Left renal cortex interstitium (tissue), 4 donors: ENCODE measurements around the gene NDRG4. TPM values are rescaled to one million over a fixed set of nuclear protein-coding genes. Genes with fewer than 3 reads are reported as not detected.

Experiments
- DNase-seq, 4 donors: peaks; one replicate each; pipeline ENCODE4 v3.0.0-alpha.2; 2013; ENCODE audit warnings: low read depth in 4 of 4, low spot score in 2 of 4, missing footprints in 1 of 4
- polyA plus RNA-seq, 4 donors: library from polyadenylated mRNA; unstranded; fragments of 120-200 nt; gene quantifications; one replicate each; pipeline ENCODE4 v1.2.1, GENCODE V29; 2013; ENCODE audit not compliant: insufficient read length in 4 of 4

The NDRG4 gene
- polyA plus RNA-seq, 4 donors: 9.0 to 12.9 (median 11.4) TPM

- DNase-seq: no peak
These were observed 6.0 kb upstream of the NDRG4 start for GRCh38 chr16:58493756-58494431.

DNA sequence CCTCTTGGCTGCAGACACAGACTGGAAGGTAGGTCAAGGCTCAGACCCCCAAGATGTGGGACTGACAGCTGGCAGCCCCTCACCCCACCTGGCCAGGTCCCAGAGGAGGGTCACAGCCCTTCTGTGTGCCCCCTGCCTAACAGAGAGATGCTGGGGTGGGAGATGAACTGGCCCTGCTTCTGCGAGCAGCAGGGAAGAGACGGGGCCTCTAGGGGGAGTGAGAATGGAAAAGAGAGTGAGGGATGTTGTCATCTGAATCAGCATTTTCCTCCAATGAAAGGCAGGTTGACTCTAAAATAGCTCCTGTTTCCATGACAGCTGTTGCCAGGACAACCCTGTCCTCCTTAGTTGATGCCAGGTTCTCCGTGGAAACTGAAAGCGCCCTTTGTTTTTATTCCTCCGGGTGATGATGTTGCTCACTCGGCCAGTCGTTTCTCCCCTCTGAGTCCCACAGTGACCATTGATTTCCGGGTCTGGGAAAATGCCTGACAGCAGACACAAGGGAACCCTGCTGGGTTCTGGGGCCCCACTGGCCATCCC lies 4.9 kb upstream of the NDRG4 start:
- DNase-seq: peak in 3 of 4 donors; percentile 64 to 89 (median 77)

GRCh38 chr16:58495521-58496331 lies 4.2 kb upstream of the NDRG4 start:
- DNase-seq: no peak

DNA sequence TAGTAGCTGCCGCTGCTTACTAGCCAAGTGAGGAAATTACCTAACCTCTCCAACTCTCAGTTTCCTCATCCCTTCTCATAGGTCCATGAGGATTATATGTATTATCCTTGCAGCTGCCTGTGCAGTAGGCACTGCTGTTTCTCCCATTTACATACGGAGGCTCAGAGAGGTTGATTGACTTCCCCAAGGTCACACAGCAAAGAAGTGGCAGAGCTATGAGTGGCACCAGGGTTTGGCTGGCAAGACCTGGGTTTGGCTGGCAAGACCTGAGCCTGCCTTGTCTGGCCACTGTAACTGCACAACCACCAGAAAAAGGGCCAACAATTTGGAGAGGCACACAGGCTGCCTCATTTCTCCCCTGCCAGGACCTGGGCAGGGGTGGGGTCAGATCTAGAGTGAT lies 2.5 kb upstream of the NDRG4 start:
- no peak for DNase-seq

GRCh38 chr16:58497935-58498334 lies 2.0 kb upstream of the NDRG4 start:
- DNase-seq: no peak

- DNase-seq: no peak
These were observed 1.4 kb upstream of the NDRG4 start for GRCh38 chr16:58498341-58499091.

DNA sequence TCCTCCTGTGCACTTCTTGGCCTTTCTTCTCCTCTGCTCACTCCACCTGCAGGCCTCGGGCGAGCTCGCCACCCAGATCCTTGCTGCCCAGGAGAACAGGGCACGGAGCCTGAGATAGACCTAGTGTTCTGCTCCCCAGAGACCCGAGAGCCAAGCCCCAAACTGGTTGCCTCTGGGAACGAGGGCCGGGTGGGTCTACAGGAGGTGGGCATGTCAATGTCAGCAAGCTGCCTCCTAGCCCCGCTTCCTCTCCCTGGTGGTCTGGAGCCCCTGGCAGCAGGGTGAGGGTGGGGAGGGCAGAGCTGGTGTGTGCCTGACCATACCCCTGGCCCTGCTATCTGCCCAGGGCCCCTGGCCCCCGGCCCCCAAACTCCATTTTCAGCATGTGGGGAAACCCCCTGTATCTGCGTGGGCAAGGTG lies 841 bp upstream of the NDRG4 start:
- DNase-seq: no peak

- DNase-seq: no peak
These were observed 693 bp downstream of the NDRG4 start for GRCh38 chr16:58500430-58501241.

DNA sequence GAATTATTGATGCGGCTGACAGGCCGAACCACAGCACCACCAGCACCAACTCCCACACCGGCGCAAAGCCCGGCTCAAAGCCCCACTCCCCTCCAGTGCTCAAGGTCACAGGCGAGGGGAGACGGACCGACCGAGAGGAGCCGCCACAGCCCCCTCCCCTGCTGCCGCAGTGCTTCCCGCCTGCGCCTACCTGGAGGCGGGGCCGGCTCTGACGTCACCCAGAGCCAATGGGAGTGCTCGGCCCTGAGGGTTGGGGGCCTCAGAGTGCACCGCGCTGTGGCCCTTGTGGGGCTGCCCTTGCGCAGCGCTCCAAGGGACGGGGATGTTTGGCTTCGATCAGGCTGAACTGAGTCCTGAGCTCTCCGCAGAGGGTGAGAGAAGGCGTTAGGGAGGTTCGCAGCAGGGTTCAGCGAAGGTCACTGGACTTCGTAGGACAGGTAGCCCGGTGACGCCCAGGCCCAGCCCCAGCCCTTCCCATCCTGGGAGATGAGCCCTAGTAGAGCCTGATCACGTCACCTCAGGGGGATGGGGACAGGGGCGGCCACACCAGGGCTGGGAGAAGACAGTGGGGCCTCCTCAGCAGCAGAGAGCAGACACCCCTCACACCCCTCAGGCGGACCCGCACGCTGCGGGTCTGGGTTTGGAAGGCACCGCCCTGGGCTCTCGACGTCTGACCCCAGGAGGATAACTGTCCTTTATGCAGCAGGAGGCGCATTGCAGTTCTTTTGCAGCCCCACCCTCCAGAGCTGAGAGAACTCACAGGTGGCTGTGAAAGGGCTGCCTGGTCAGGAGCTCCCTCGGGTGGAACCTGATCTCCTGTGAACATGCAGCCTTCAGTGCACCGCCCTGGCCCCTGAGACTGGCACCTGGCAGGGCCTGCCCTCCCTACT lies 1.5 kb downstream of the NDRG4 start:
- DNase-seq: peak in 1 of 4 donors; percentile 56

DNA sequence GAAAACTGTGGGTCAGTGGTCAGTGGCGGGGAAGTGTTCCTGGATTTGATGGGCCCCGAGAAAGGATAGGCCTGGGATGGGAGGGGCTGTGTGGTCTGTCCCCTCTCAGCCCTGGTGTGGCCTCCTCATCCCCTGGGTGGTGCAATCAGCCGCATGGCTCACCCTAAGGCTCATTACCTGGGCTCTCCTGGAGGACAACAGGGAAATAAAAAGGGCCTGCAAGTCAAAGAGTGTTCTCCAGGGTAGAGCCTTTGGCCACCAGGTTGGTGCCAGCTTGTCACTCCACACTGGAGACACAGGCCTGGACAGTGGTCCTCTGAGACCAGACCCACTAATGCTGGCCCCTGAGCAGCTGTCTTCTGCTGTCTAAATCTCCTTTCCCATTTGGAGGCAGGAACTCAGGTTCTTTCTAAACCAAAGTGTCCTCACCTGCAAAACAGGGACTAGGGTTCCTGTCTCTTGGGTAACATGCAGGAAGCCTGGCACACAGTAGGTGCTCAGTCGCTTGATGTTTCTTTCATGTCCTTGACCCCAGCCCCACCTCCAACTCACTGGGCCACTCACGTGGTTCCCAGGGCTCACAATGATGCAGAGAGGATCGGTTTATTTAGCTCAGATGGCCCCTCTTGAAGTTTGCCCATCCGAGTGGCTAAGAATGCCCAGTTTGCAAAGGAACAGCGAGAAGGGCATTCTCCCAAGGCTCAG lies 2.4 kb downstream of the NDRG4 start:
- DNase-seq: no peak

- DNase-seq: no peak
These were observed 3.4 kb downstream of the NDRG4 start for GRCh38 chr16:58503166-58503862.

DNA sequence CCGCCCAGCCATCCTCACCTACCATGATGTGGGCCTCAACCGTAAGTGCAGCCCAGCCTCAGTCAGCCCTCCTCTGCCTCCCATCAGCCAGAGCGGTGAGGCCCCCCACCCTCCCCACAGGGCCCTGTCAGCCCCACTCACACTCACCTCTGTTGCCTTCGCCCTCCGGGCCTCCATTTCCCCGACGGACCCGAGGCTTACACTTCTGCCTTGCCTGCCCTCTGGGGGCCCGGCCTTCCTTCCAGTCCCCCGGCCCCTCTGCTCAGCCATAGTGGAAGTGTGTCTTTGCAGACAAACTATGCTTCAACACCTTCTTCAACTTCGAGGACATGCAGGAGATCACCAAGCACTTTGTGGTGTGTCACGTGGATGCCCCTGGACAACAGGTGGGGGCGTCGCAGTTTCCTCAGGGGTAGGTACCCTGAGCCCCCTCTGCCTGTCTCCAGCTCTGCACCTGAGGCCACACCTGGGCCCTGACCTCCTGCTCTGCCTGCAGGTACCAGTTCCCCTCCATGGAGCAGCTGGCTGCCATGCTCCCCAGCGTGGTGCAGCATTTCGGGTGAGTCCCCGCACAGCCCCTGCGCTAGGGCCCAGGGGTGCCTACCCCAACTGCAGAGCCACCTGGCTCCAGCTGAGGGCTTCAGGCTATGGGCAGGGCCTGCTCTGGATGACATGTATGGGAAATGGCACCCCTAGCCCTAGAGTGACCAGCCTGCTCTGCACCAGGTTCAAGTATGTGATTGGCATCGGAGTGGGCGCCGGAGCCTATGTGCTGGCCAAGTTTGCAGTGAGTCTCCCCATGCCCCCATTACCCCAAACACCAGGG lies 4.1 kb downstream of the NDRG4 start:
- DNase-seq: no peak

DNA sequence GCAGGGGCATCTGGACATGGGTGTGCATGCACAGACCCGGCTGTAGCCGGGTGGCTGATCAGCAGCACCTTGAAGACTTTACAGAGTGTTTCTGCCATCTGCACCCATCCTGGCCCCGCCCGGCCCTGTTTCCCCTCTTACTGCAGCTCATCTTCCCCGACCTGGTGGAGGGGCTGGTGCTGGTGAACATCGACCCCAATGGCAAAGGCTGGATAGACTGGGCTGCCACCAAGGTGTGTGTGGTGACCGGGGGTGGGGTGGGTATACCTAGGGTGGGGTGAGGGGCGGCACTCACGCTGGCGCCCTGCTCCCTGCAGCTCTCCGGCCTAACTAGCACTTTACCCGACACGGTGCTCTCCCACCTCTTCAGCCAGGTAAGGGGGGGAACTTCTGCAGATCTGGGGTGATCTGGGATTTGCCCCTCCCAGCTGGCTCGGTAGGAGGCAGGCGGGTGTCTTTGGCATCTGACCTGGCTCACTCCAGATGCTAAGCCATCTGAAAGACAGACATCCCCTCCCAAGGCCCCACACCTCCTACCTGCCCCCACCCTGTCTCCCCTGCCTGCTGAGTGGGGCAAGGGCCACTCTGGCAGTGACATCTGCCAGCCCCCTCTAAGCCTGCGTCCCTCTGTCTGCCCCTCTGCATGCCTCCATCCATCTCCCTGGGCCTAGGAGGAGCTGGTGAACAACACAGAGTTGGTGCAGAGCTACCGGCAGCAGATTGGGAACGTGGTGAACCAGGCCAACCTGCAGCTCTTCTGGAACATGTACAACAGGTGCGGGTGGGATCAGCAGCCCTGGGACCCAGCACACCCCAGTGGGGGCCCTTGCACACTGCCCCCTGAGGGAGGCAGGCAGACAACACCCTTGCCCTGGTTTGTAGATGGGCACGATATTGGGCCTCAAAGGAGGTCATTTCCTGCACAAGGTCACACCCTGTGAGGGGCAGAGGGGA lies 6.6 kb downstream of the NDRG4 start:
- DNase-seq: no peak

DNA sequence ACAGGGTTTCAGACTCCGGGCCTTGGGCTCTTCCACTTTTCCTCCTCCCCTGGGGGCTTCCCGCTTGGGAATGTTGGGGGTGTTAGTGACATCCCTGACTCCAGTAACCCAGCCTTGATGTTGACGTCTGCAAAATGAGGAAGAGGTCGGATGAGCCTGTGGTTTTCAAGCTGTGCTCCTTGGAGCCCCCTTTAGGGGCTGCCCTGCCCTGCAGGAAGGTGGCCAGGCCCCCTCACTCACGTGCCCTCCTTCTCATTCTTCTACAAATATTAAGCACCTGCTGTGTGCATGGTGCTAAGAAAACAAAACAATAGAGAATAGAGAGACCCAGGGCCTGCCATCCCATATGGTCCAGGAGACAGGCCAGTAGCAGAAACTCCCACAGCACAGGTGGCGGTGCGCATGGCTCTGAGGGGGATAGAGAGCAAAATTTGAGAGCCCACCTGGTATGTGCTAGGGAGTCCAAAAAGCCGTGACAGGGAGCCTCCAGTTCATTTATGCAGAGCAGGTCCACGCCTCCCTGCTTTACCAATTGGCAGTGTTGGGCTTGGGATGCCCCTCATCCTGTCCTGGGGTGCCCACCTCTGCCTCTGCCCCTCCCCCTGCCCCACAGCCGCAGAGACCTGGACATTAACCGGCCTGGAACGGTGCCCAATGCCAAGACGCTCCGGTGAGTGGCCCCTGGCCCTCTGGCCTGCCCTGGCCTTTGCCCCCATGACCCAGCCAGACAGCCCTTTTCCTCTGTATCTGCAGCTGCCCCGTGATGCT lies 7.4 kb downstream of the NDRG4 start:
- DNase-seq: no peak

DNA sequence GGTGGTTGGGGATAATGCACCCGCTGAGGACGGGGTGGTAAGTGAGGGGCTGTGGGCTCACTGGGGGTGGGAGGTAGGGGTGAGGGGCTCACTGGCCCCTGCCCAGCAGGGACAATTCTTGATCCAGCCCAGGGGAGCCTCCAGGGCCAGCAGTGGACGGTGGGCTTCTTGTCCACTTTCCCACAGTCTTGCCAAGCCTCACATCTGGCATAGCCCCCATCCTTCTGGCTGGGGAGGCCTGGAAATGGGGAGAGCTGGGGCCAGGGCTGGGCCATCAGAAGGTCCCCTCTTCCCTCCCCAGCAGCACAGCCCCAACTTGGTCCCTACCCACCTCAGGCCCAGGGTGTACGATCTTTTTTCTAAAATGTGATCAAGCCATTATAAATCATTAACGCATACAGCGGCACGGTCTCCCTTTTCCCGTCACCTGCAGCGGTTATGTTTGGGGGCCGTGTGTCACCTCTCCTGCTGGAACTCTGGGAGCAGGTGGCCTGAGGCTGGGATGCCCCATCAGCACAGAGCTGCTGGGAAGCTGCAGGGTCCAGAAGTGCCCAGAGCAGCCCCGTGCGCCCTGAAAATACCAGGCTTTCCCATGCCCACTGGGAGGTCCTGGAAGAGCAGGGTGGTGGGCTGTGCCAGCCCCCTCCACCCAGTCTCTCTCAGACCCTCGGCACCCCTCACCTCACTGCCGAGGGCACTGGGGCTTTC lies 8.2 kb downstream of the NDRG4 start:
- DNase-seq: no peak
